ENCODE data around the gene VMP1. TPM values are rescaled to one million over a fixed set of nuclear protein-coding genes. Genes with fewer than 3 reads are reported as not detected.

VMP1 gene
- total RNA-seq, 1 experiment from 2014 or later = 72.8 TPM

GRCh38 chr17:59757043-59757442, 49.6 kb downstream of the VMP1 start:
- TF ChIP-seq ZNF416 (CRISPR knock-in tag; IDR thresholded peaks at IDR 0.05) (no peak), ZNF263 (CRISPR knock-in tag; IDR thresholded peaks at IDR 0.05; ENCODE audit: low read depth) (no peak), STAT6 (CRISPR knock-in tag; conservative IDR thresholded peaks at IDR 0.05; ENCODE audit: low read depth) (no peak), IRF2 (CRISPR knock-in tag; IDR thresholded peaks at IDR 0.05; ENCODE audit: borderline replicate concordance, low read depth) (no peak), FOXJ3 (CRISPR knock-in tag; IDR thresholded peaks at IDR 0.05; ENCODE audit: borderline replicate concordance) (no peak), ZNF138 (CRISPR knock-in tag; conservative IDR thresholded peaks at IDR 0.05) (no peak), ZNF532 (CRISPR knock-in tag; IDR thresholded peaks at IDR 0.05; ENCODE audit: borderline replicate concordance) (no peak), CBFB (CRISPR knock-in tag; IDR thresholded peaks at IDR 0.05; ENCODE audit: low read depth) (no peak), ELF4 (CRISPR knock-in tag; IDR thresholded peaks at IDR 0.05; ENCODE audit: low read depth) (no peak), ZSCAN18 (CRISPR knock-in tag; IDR thresholded peaks at IDR 0.05) (no peak), MLX (CRISPR knock-in tag; IDR thresholded peaks at IDR 0.05) (no peak), ZBTB21 (CRISPR knock-in tag; IDR thresholded peaks at IDR 0.05; ENCODE audit: borderline replicate concordance) (no peak), PREB (CRISPR knock-in tag; IDR thresholded peaks at IDR 0.05; ENCODE audit: borderline replicate concordance) (no peak), ATF1 (CRISPR knock-in tag; IDR thresholded peaks at IDR 0.05) (no peak), TEAD4 (CRISPR knock-in tag; IDR thresholded peaks at IDR 0.05) (no peak), TP53 (CRISPR knock-in tag; IDR thresholded peaks at IDR 0.05) (no peak), NFATC4 (CRISPR knock-in tag; IDR thresholded peaks at IDR 0.05) (no peak), CREM (CRISPR knock-in tag; IDR thresholded peaks at IDR 0.05) (no peak), FOXP4 (CRISPR knock-in tag; IDR thresholded peaks at IDR 0.05) (no peak), AR (CRISPR knock-in tag; IDR thresholded peaks at IDR 0.05) (no peak)
- Mint-ChIP-seq H3K27ac (no peak overlapping the region), H3K9me3 (peaks cover 7% of the 10 kb centered on the region), H3K4me1 (peaks cover 11% of the 10 kb centered on the region), H3K27me3 (ENCODE audit: low read depth) (no peaks in the 10 kb centered on the region), H3K36me3 (peaks cover 22% of the 10 kb centered on the region), H3K4me3 (no peak overlapping the region)
- ATAC-seq (no peak), DNase-seq (ENCODE audit: low spot score) (no peak)
- ChIA-PET POLR2A (no interaction called here), CTCF (interaction anchor here (0.9 kb wide), 1 partner anchor 280 kb away, joined by 3 read pairs; no protein-coding TSS in a partner anchor)

Measured in WTC11 (cell line).